HG03060 (cell line): ENCODE results near the gene ERCC4.

Source experiments
- ATAC-seq: cut with Tn5 transposase; IDR thresholded peaks from one replicate; pipeline ENCODE4 v1.9.1; 2021; ENCODE audit warnings: low read depth, moderate number of reproducible peaks; ENCODE audit not compliant: unreplicated experiment

The ERCC4 gene

DNA sequence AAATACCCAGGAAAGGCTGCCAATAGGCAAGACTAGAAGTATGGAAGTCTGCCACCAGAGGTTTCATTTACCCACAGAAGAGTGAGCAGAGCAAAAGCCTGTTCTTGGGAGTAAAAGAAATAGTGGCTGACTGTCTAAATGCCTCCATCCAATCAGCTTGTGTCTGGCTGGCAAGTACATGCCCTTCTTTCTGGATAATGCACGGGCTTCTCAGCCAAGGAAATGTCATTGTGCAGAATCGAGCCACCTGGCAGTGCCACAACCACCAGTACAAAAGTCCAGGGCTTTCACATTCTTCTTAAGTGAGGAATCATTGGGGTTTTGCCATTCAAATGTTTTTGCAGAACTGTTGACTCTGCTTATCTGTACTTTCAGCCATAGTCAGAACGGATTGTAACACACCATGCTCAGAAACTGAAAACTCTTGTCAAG is 10.1 kb upstream of the ERCC4 start:
- ATAC-seq: no peak

- ATAC-seq: no peak
These were observed 8.6 kb upstream of the ERCC4 start for GRCh38 chr16:13911306-13911705.

GRCh38 chr16:13911871-13912270 is 8.1 kb upstream of the ERCC4 start:
- no peak for ATAC-seq

- no peak for ATAC-seq
These were observed 7.1 kb upstream of the ERCC4 start for GRCh38 chr16:13912891-13913290.

DNA sequence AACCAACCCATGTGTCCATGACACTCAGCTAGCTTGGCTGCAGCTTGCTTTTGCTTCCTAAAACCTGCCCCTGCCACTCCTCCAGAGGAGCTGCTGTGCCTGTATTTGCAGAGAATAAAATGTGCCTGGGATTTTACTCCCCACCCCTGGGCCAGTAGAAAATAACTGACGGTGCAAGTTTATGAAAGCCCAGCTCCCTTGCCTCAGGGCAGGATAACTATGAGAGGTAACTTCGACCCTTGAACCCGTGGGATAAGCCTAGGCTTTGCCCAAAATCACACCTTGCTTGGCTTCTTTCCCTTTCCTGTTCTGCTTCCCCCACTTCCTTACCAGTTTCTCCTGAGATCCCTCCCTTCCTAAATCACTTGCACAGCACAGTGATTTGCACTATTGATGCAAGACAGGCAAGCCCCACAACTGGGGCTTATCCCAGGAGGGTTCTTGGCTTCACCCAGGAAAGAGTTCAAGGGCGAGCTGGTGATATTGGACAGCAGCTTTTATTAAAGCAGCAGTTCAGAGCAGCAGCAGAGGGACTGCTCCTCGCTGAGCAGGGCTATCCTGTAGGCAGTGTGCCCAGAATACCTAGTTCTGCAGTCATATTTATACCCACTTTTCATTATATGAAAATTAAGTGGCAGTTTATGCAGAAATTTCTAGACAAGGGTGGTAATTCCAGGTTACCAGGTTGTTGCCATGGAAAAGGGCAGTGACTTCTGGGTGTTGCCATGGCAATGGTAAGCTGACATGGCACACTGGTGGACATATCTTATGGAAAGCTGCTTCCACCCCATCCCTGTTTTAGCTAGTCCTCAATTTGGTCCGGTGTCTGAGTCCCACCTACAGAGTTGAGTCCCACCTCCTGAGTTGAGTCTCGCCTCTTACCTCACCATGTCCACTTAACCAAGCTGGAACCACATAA is 6.3 kb upstream of the ERCC4 start:
- ATAC-seq: no peak

GRCh38 chr16:13915033-13915635 is 4.8 kb upstream of the ERCC4 start:
- ATAC-seq: no peak

DNA sequence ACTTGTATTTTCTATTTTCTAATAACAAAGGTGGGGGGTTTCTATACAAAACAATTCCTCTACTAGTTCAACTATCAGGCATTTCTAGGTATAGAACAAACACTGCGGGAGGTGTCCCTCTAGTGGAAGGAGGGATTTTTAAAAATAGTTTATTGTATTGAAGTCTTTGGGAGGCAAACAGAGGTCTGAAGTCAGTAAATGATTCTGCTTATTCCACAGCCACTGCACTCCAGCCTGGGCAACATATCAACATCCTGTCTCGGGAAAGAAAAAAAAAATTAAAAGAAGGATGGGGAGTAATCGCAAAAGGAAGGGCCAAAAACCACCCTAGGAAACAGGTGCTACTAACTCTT is 648 bp upstream of the ERCC4 start:
- no peak for ATAC-seq

- ATAC-seq: no peak
These were observed 510 bp downstream of the ERCC4 start for GRCh38 chr16:13920510-13920818.

GRCh38 chr16:13921328-13921727 is 1.4 kb downstream of the ERCC4 start:
- no peak for ATAC-seq

DNA sequence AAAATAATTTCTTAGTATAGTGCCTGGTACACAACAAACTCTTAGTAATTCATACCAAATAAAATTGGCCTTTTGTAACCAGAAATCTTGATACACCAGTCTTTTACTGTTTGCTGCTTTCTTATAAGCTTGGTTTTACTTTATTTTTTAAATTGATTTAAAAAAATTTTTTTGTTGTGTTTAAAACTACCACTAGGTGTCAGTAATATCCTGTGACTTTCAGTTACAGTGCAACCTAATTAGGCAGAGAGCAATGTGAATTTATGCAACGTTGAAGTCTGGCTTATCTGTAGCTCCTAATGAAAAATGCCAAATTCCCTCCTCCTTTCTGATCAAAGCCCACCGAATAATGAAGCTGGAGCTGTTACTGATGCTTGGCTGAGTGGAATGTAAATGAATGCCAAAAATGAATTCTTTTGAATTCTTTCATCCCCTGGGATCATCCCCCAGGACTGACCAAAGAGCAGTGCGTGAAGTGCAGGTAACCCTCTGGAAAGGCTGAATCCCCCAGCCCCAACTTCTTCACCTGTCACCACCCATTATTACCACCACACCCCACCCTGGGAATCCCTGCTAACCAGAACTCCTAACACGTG is 3.8 kb downstream of the ERCC4 start:
- no peak for ATAC-seq

DNA sequence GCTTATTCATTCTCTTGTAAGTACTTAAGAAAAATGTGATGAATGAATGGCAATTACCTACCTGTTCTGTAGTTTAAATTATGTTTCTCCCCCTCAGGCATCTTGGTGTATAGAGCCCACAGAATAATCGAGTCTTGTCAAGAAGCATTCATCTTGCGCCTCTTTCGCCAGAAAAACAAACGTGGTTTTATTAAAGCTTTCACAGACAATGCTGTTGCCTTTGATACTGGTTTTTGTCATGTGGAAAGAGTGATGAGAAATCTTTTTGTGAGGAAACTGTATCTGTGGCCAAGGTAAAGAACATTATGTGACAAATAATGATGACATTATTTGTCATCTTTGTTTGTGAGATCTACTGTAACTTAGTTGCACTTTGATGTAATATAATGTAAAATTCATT is 6.5 kb downstream of the ERCC4 start:
- no peak for ATAC-seq

DNA sequence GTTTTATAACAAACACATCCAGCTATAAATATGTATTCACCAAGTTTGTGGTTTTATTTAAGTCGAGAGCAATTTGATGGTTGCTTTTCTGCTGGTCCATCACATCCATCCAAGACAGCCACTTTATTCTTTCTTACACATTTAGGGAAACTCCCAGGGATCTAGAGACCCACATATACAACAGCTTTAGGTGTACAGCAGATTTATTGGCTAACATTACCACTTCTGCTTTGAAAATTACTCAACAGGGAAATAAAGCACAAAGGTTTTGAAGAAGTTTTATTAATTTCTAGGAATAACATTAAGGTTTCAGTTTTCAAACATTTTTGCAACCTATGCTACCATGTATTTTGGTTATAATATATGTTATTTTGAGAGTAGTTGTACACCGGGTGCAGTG is 6.9 kb downstream of the ERCC4 start:
- ATAC-seq: no peak

DNA sequence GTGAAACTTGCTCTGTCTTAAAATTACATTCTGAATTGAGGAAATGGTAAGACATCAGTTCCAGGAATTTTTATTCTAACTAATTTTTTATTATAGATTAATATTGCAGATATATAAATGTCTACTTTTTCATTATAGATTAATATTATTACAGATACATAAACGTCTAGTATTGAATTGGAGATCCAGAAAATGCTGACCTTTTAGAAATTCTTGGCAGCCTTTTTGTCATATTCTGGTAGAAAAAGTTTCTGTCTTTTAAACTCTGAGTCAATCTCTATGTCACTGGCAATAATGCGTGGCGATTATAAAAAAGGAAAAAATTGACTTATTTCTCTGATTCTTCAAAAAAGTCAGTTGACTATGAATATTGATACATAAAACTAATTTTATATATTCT is 8.7 kb downstream of the ERCC4 start:
- no peak for ATAC-seq

GRCh38 chr16:13931845-13932244 is 11.9 kb downstream of the ERCC4 start:
- ATAC-seq: no peak

- no peak for ATAC-seq
These were observed 15.5 kb downstream of the ERCC4 start for GRCh38 chr16:13935408-13935807.

- no peak for ATAC-seq
These were observed 16.2 kb downstream of the ERCC4 start for GRCh38 chr16:13936155-13936554.

DNA sequence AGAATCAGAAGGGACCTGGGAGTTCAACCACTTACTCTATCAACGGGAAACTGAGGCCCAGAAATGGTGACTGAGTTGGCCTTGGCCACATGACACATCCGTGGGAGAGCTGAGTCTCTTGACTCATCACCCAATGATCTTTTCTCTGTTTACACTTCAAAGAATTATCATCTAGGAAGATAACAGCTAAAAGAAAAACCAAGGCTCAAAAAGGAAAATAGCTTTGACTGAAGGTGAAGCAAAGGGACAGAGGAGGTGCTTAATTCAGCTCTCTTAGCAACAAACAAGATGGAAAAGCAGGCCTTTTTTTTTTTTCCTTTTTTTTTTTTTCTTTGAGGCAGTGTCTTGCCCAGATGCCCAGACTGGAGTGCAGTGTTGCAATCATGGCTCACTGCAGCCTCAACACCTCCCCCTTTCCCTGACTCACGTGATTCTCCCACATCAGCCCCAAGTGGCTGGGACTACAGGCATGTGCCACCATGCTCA is 16.7 kb downstream of the ERCC4 start:
- no peak for ATAC-seq

- no peak for ATAC-seq
These were observed 17.5 kb downstream of the ERCC4 start for GRCh38 chr16:13937411-13937810.

- no peak for ATAC-seq
These were observed 18.5 kb downstream of the ERCC4 start for GRCh38 chr16:13938480-13938879.

GRCh38 chr16:13939821-13940220 is 19.9 kb downstream of the ERCC4 start:
- ATAC-seq: no peak

DNA sequence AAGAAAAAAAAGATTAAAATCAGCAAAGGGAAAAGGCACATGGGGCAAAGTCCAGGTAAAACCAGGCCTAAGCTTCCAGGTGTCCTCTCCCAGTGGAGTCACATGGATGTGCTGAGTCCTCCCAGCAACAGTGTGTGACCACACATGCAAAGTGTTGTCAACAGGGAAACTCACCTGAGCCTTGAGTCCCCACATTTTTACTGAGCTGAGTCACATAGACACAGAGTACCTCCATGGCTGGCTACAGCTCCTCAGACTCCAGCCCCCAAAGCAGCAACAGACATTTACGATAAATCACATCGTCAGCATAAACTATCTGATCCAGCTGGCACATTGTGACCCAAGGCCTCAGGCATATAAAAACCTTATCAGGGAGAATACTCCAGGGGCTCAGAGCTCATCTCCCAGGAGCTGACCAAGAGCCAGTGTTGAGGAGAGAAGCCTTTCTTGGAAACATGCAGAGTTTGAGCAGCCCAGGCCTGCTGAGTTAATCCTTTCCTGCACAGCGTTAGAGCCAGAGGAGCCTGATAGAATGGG is 20.5 kb downstream of the ERCC4 start:
- ATAC-seq: no peak

- no peak for ATAC-seq
These were observed 24.9 kb downstream of the ERCC4 start for GRCh38 chr16:13944816-13945215.
